Testis (tissue), 3 donors: Measurements from ENCODE around the gene RGPD8. TPM values are rescaled to one million over a fixed set of nuclear protein-coding genes. Genes with fewer than 3 reads are reported as not detected.
"Not testable (repeated sequence)": the region's sequence is repeated elsewhere in the genome, so short reads cannot be mapped to it uniquely, and the experiment has no call there.

ENCODE experiments used
- DNase-seq: peaks from one replicate; pipeline ENCODE4 v3.0.0-alpha.2; 2019
- H3K27ac ChIP-seq, 2 donors: fragments of 200-600 bp; sonication (generic); one replicate each; pipeline ENCODE4 v1.5.1; 2019
- H3K27me3 ChIP-seq: fragments of 200-600 bp; sonication (generic); one replicate; pipeline ENCODE4 v1.5.1; 2019
- H3K36me3 ChIP-seq: fragments of 200-600 bp; sonication (generic); one replicate; pipeline ENCODE4 v1.5.1; 2017; ENCODE audit warnings: low read depth; ENCODE audit errors: missing control alignments
- H3K4me1 ChIP-seq: fragments of 200-600 bp; sonication (generic); one replicate; pipeline ENCODE4 v1.5.1; 2019
- H3K4me3 ChIP-seq, 2 donors: fragments of 200-600 bp; sonication (generic); one replicate each; pipeline ENCODE4 v1.5.1; 2017 to 2019
- H3K9me3 ChIP-seq: fragments of 200-600 bp; sonication (generic); one replicate; pipeline ENCODE4 v1.5.1; 2017
- CTCF ChIP-seq, 3 experiments: fragments of 450-650 bp in 2 of 3; fragments of 200-600 bp in 1 of 3; sonication (generic) in 1 of 3; IDR thresholded peaks; one replicate each; pipeline ENCODE4 v1.5.1; 2016 to 2019; ENCODE audit warnings: antibody characterized with exemption in 3 of 3, mild to moderate bottlenecking in 2 of 3, moderate library complexity in 1 of 3
- POLR2A ChIP-seq: fragments of 450-650 bp; IDR thresholded peaks from one replicate; pipeline ENCODE4 v1.6.1; 2017; ENCODE audit warnings: antibody characterized with exemption, mild to moderate bottlenecking, moderate library complexity
- WGBS, 2 donors: methylation state at CpG; one replicate each; pipeline ENCODE4 v1.1.5; 2018; 5-methylcytosine and 5-hydroxymethylcytosine counted together
- intact Hi-C: fragments of 100-400 bp; cut with DNase I; formaldehyde crosslinking; loops from one replicate; pipeline ENCODE4 v1.15.1; 2023; ENCODE audit warnings: low total_unique reads
- polyA plus RNA-seq: library from polyadenylated mRNA; stranded (reverse); fragments of 350-450 nt; fragmentation: Illumina TruSeq; extraction: RNeasy Lipid Tissue Mini Kit (QIAGEN cat#74804); gene quantifications from one replicate; pipeline ENCODE4 v1.2.3, GENCODE V29; 2014; ENCODE audit warnings: low read depth, low replicate concordance; ENCODE audit not compliant: insufficient read depth
- total RNA-seq, 2 donors: library from RNA; depleted of rRNA; stranded (reverse); fragments of >200 nt; gene quantifications; one replicate each; pipeline ENCODE4 v1.2.3, GENCODE V29; 2016

RGPD8 gene
- total and polyA plus RNA-seq, 3 donors from 2014 or later = 28.0 to 57.2 (median 33.0) TPM

GRCh38 chr2:112352809-112353603, 80.4 kb downstream of the RGPD8 start:
- H3K27ac ChIP-seq, H3K4me3 ChIP-seq, H3K36me3 ChIP-seq, H3K4me1 ChIP-seq, intact Hi-C loops, H3K9me3 ChIP-seq, DNase-seq, H3K27me3 ChIP-seq: not testable (repeated sequence)
- 89 to 96% methylated on average over 6 of the region's 25 CpGs for WGBS, 2 donors

GRCh38 chr2:112352292-112352691, 81.2 kb downstream of the RGPD8 start:
- H3K4me1 ChIP-seq, H3K9me3 ChIP-seq, H3K27ac ChIP-seq, DNase-seq, intact Hi-C loops, H3K4me3 ChIP-seq, H3K27me3 ChIP-seq, H3K36me3 ChIP-seq: not testable (repeated sequence)
- WGBS, 2 donors = 91 to 92% methylated on average over 2 of the region's 2 CpGs

DNA sequence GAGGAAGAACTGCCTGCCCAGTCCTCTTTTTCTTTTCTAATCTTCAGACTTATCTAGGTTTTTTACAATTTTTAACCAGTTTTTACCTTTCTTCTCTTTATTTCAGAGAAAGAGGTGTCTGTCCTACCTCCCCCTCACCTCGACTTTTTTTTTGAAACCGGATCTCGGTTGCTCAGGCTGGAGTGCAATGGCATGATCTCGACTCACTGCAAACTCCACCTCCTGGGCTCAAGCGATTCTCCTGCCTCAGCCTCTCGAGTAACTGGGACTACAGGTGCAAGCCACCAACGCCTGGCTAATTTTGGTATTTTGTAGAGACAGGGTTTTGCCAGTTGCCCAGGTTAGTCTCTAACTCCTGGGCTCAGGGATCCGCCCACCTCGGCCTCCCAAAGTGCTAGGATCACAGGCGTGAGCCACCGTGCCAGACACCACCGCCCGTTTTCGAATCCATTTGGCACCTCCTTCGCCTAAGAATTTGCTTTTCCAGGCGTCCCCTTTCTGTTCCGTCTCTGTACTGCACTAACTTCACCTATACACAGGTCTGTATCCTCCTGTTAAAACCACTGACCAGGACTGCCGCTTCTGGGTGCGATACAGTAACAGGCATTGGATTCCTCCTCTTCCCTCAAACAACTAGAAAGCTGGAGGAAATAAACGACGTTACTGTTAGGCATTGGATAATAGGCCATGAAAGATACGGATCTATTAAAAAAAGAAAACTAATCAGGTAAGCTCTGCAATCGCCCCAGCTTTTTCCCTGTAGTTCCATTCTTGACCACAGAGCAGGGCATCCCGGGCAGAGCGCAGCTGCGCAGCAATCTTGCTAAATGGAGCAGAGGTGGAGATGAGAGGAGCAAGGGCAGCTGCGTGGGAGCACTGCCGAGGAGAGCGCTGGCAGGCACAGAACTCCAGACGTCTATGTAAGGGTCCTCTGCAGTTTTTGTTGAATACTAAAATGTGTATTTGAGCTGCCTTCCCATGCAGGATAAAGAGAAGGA, 88.1 kb downstream of the RGPD8 start:
- no peak overlapping the region for H3K4me3 ChIP-seq
- intact Hi-C loops = no loop called here
- DNase-seq = no peak
- H3K27ac ChIP-seq = no peak overlapping the region
- H3K36me3 ChIP-seq = no peaks in the 10 kb centered on the region
- no peaks in the 10 kb centered on the region for H3K9me3 ChIP-seq
- WGBS, 2 donors = 62 to 80% methylated on average over 30 of the region's 30 CpGs
- TF ChIP-seq CTCF (IDR thresholded peaks at IDR 0.05) (no peak), POLR2A (no peak)
- no peaks in the 10 kb centered on the region for H3K4me1 ChIP-seq
- no peaks in the 10 kb centered on the region for H3K27me3 ChIP-seq

DNA sequence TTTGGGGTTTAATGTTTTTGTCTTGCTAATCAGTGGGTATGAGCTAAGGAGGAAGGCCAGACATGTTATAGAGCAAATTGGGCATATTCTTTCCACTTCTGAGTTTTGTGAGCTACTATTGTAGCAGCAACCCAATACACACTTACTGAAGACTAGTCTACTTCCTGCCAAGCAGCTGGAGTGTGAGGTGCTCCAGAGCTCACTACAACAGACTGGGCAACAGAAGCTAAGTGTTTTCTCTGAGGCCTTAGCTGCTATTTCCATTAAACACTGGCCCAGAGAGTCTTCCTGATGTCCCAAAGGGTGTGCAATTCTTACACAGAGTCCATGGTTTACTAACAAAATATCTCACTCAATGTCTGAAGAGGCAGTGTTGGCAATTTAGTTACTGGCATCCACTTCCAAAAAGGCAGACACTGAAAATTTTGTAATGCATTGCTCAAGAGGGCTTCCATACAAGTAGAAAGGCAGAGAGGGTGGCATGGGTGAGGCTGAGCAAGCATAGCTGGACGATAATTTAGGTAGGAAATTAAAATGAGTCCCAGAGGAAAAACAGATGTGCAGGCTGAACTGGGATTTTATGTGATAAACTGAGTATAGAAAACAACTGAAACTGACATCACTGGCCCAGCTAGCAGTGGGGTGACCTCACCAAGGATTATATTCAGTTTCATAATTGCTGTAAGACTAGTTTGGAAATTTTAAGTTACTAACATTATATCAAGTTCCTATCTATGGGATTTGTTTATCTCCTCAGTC, 89.4 kb downstream of the RGPD8 start:
- H3K9me3 ChIP-seq = no peaks in the 10 kb centered on the region
- 66 to 74% methylated on average over 1 of the region's 1 CpG for WGBS, 2 donors
- H3K4me3 ChIP-seq = no peak overlapping the region
- intact Hi-C loops = no loop called here
- H3K4me1 ChIP-seq = no peaks in the 10 kb centered on the region
- no peak overlapping the region for H3K27ac ChIP-seq
- TF ChIP-seq POLR2A (no peak), CTCF (IDR thresholded peaks at IDR 0.05) (no peak)
- H3K27me3 ChIP-seq = no peaks in the 10 kb centered on the region
- no peaks in the 10 kb centered on the region for H3K36me3 ChIP-seq
- no peak for DNase-seq

DNA sequence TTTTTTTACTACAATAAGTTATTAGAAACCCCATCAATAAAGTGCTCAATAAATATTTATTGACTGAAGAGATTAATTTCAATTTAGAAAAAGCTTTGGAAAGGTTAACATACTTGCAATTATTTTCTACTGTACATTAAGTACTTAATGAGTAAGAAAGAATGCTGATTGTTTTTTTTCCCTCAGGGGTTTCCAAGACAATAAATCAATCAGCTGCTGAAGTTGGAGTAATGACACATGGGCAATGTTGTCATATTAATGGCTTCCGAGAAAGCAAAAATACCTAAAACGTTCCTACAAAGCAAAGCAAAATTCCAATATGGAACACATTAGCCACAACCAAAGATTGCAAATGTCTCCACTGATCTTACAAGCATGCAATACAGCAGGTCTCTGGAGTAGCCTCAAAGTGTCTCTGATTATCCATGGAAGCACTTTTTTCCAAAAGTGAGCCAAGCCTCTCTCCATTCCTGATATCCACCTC, 91.3 kb downstream of the RGPD8 start:
- H3K9me3 ChIP-seq = no peaks in the 10 kb centered on the region
- TF ChIP-seq CTCF (IDR thresholded peaks at IDR 0.05) (no peak), POLR2A (no peak)
- H3K4me1 ChIP-seq = no peaks in the 10 kb centered on the region
- H3K27me3 ChIP-seq = no peaks in the 10 kb centered on the region
- intact Hi-C loops = no loop called here
- DNase-seq = no peak
- no peak overlapping the region for H3K4me3 ChIP-seq
- WGBS, 2 donors = 67 to 75% methylated on average over 2 of the region's 2 CpGs
- H3K36me3 ChIP-seq = no peaks in the 10 kb centered on the region
- no peak overlapping the region for H3K27ac ChIP-seq
